Activated gamma-delta T cell (primary cell): ENCODE measurements around the gene ARMC5.
"Not testable (repeated sequence)": the region's sequence is repeated elsewhere in the genome, so short reads cannot be mapped to it uniquely, and the experiment has no call there.

Experiments used
- DNase-seq: peaks from one replicate; lab custom pipeline; 2025; lab: John Stamatoyannopoulos, UW

Gene ARMC5

GRCh38 chr16:31499928-31500327, 40.6 kb downstream of the ARMC5 start:
- no peak for DNase-seq

GRCh38 chr16:31501226-31501965, 42.1 kb downstream of the ARMC5 start:
- no peak for DNase-seq

GRCh38 chr16:31501966-31502348, 42.7 kb downstream of the ARMC5 start:
- DNase-seq, result no peak

- DNase-seq, result no peak
Observed at GRCh38 chr16:31502981-31503380, 43.7 kb downstream of the ARMC5 start.

- not testable (repeated sequence) for DNase-seq
Observed at GRCh38 chr16:31503555-31503954, 44.3 kb downstream of the ARMC5 start.

- DNase-seq, result no peak
Observed at GRCh38 chr16:31504159-31504558, 44.9 kb downstream of the ARMC5 start.

- no peak for DNase-seq
Observed at GRCh38 chr16:31505483-31505882, 46.2 kb downstream of the ARMC5 start.

GRCh38 chr16:31507617-31507928, 48.3 kb downstream of the ARMC5 start:
- no peak for DNase-seq

GRCh38 chr16:31507929-31508705, 48.8 kb downstream of the ARMC5 start, which contains the start of gene RUSF1:
TSS of gene RUSF1 (minus strand) at chr16:31508391. CDS start at chr16:31508373, 18 bp downstream.
- DNase-seq, result peak; percentile 71

GRCh38 chr16:31508706-31509195, 49.5 kb downstream of the ARMC5 start:
- DNase-seq, result no peak

- DNase-seq, result no peak
Observed at GRCh38 chr16:31513126-31513525, 53.8 kb downstream of the ARMC5 start.

- no peak for DNase-seq
Observed at GRCh38 chr16:31513884-31514283, 54.6 kb downstream of the ARMC5 start.
